Activated CD8-positive, alpha-beta T cell treated with anti-CD3 and anti-CD28 coated beads for 36 hours (primary cell): ENCODE data around the gene AOPEP. TPM values are rescaled to one million over a fixed set of nuclear protein-coding genes. Genes with fewer than 3 reads are reported as not detected.
"Not testable (repeated sequence)": the region's sequence is repeated elsewhere in the genome, so short reads cannot be mapped to it uniquely, and the experiment has no call there.

Source experiments
- ATAC-seq: fragments of 200-7000 bp; cut with Tn5 transposase; one replicate; pipeline ENCODE4 v1.10.0; 2021; ENCODE audit warnings: mild to moderate bottlenecking, moderate library complexity
- CTCF ChIA-PET: fragments of 350-600 bp; sonication (Branson Sonifier 250); formaldehyde crosslinking; loops from one replicate; lab custom pipeline; 2021; ENCODE audit warnings: antibody characterized with exemption; lab: Charles Lee
- POLR2A ChIA-PET: fragments of 350-600 bp; sonication (Branson Sonifier 250); formaldehyde crosslinking; loops from one replicate; lab custom pipeline; 2021; ENCODE audit warnings: antibody characterized with exemption; lab: Charles Lee
- DNase-seq: peaks from one replicate; pipeline ENCODE4 v3.0.0-alpha.2; 2020
- H3K27ac Mint-ChIP-seq: one replicate; pipeline ENCODE4 v1.8.0; 2021; ENCODE audit warnings: mild to moderate bottlenecking, mixed read lengths
- H3K27me3 Mint-ChIP-seq: one replicate; pipeline ENCODE4 v1.8.0; 2021; ENCODE audit warnings: mixed read lengths
- H3K36me3 Mint-ChIP-seq: one replicate; pipeline ENCODE4 v1.8.0; 2021; ENCODE audit warnings: low read depth, mixed read lengths
- H3K4me1 Mint-ChIP-seq: one replicate; pipeline ENCODE4 v1.8.0; 2021; ENCODE audit warnings: low read depth, mixed read lengths
- H3K4me3 Mint-ChIP-seq: one replicate; pipeline ENCODE4 v1.8.0; 2021; ENCODE audit warnings: mild to moderate bottlenecking, moderate library complexity, mixed read lengths
- H3K9me3 Mint-ChIP-seq: one replicate; pipeline ENCODE4 v1.8.0; 2021; ENCODE audit warnings: mixed read lengths
- CTCF ChIP-seq: fragments of 200-600 bp; IDR thresholded peaks from one replicate; pipeline ENCODE4 v1.8.0; 2022; ENCODE audit warnings: antibody characterized with exemption, mild to moderate bottlenecking
- intact Hi-C: fragments of 100-400 bp; cut with micrococcal nuclease; formaldehyde crosslinking; loops from one replicate; pipeline ENCODE4 v1.10.0; 2022
- total RNA-seq, 2 experiments: library from RNA; stranded (reverse); gene quantifications; one replicate each; pipeline ENCODE4 v1.2.3, GENCODE V29; 2021

The AOPEP gene
- total RNA-seq, 2 experiments from 2014 or later: 7.1 to 8.7 TPM

DNA sequence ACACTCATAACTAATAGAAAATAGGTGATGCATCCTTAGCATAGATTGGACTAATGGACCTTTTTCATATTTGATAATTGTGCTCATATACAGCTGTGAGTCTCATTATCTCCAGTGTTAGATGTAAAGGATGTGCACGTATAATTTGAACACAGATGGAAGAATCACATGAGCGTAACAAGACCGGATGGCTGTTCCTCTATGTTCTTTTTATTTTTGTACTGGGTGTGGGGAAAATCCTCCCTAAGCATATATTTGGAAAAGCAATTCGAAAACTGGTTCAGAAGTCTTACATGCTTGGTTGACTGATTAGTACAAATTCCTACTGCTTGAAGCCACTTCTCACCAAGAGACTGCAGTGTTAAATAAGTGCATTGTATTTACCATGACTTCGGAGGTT lies 230.2 kb downstream of the AOPEP start:
- intact Hi-C loops: no loop called here
- H3K9me3 Mint-ChIP-seq: no peaks in the 10 kb centered on the region
- no peak overlapping the region for H3K4me3 Mint-ChIP-seq
- TF ChIP-seq CTCF: no peak
- H3K27ac Mint-ChIP-seq: no peak overlapping the region
- ChIA-PET POLR2A (no interaction called here), CTCF (no interaction called here)
- DNase-seq: no peak
- H3K27me3 Mint-ChIP-seq: no peaks in the 10 kb centered on the region
- peaks cover 15% of the 10 kb centered on the region for H3K4me1 Mint-ChIP-seq
- peaks cover 15% of the 10 kb centered on the region for H3K36me3 Mint-ChIP-seq
- ATAC-seq: no peak

DNA sequence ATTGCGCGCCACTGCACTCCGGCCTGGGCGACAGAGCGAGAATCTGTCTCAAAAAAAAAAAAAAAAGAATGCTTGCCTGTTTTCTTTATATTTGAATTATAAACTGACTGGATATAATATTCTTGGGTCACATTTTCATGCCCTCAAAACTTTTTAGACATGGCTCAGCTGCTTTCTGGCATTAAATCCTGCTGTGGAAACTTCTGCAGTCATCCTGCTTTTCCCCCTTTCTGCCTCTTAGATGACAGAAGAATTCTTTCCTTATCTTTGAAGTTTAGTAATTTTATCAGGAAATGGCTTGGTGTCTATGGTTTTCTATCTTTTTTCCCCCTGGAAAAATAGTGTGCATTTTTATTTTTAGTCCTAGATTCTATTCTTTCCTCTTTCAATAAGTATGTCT lies 234.5 kb downstream of the AOPEP start:
- no peak overlapping the region for H3K4me3 Mint-ChIP-seq
- intact Hi-C loops: no loop called here
- CTCF ChIA-PET: no interaction called here

GRCh38 chr9:94961870-94962269 lies 235.4 kb downstream of the AOPEP start:
- H3K27ac Mint-ChIP-seq: no peak overlapping the region
- H3K27me3 Mint-ChIP-seq: no peaks in the 10 kb centered on the region
- ChIA-PET POLR2A (no interaction called here), CTCF (interaction anchor here (0.7 kb wide), 1 partner anchor 280 kb away, joined by 3 read pairs; no protein-coding TSS in a partner anchor)
- intact Hi-C loops: no loop called here
- no peak overlapping the region for H3K4me3 Mint-ChIP-seq
- peaks cover 2% of the 10 kb centered on the region for H3K36me3 Mint-ChIP-seq
- no peak for ATAC-seq
- no peaks in the 10 kb centered on the region for H3K4me1 Mint-ChIP-seq
- no peak for TF ChIP-seq CTCF
- DNase-seq: no peak
- H3K9me3 Mint-ChIP-seq: no peaks in the 10 kb centered on the region

More for the DNA sequence above, 234.5 kb downstream of the AOPEP start:
- POLR2A ChIA-PET: interaction anchor here (1.2 kb wide), 1 partner anchor 8 kb away, joined by 3 read pairs; no protein-coding TSS in a partner anchor
- H3K9me3 Mint-ChIP-seq: no peaks in the 10 kb centered on the region
- DNase-seq (no peak), ATAC-seq (no peak)
- no peak overlapping the region for H3K27ac Mint-ChIP-seq
- no peaks in the 10 kb centered on the region for H3K4me1 Mint-ChIP-seq
- TF ChIP-seq CTCF: no peak
- no peaks in the 10 kb centered on the region for H3K27me3 Mint-ChIP-seq
- peaks cover 6% of the 10 kb centered on the region for H3K36me3 Mint-ChIP-seq

DNA sequence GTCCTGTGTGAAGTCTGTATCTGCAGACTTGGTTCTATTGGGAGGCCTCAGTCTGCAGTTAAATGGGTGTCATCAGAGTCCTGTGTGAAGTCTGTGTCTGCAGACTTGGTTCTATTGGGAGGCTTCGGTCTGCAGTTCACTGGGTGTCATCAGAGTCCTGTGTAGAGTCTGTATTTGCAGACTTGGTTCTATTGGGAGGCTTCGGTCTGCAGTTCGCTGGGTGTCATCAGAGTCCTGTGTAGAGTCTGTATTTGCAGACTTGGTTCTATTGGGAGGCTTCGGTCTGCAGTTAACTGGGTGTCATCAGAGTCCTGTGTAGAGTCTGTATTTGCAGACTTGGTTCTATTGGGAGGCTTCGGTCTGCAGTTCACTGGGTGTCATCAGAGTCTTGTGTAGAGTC lies 239.1 kb downstream of the AOPEP start:
- H3K27ac Mint-ChIP-seq, H3K27me3 Mint-ChIP-seq, DNase-seq, H3K4me1 Mint-ChIP-seq, H3K9me3 Mint-ChIP-seq, CTCF ChIA-PET, intact Hi-C loops, H3K36me3 Mint-ChIP-seq, POLR2A ChIA-PET, H3K4me3 Mint-ChIP-seq, ATAC-seq: not testable (repeated sequence)

DNA sequence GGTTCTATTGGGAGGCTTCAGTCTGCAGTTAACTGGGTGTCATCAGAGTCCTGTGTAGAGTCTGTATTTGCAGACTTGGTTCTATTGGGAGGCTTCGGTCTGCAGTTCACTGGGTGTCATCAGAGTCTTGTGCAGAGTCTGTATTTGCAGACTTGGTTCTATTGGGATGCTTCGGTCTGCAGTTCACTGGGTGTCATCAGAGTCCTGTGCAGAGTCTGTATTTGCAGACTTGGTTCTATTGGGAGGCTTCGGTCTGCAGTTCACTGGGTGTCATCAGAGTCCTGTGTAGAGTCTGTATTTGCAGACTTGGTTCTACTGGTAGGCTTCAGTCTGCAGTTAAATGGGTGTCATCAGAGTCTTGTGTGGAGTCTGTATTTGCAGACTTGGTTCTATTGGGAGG lies 239.5 kb downstream of the AOPEP start:
- ATAC-seq, DNase-seq, H3K4me3 Mint-ChIP-seq, H3K27me3 Mint-ChIP-seq, H3K36me3 Mint-ChIP-seq, H3K4me1 Mint-ChIP-seq, CTCF ChIA-PET, intact Hi-C loops, POLR2A ChIA-PET, H3K9me3 Mint-ChIP-seq, H3K27ac Mint-ChIP-seq: not testable (repeated sequence)

DNA sequence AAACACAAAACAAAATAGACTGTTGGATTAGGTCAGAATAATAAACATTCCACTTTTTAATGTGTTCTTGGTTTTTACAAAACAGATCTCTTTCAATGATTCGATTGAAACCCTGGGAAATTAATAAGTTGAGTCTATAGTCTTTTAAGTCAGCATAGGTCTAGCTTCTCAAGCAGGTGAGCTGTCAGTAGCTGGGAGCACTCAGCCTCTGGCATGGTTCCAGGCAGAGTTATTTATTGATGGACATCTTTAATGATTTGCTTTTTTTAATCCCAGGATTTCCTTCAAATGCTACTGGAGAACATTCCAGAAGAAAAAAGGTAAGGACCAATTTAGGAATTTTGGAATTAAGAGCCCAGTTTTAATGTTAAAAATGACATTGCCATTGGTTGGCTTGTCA lies 241.0 kb downstream of the AOPEP start:
- TF ChIP-seq CTCF: no peak
- intact Hi-C loops: no loop called here
- POLR2A ChIA-PET: interaction anchor here (0.5 kb wide), 1 partner anchor 29 kb away, joined by 3 read pairs; no protein-coding TSS in a partner anchor
- no peak overlapping the region for H3K4me3 Mint-ChIP-seq
- H3K27ac Mint-ChIP-seq: no peak overlapping the region
- no peaks in the 10 kb centered on the region for H3K4me1 Mint-ChIP-seq
- ATAC-seq: no peak
- peaks cover 3% of the 10 kb centered on the region for H3K36me3 Mint-ChIP-seq
- H3K9me3 Mint-ChIP-seq: no peaks in the 10 kb centered on the region
- CTCF ChIA-PET: no interaction called here
- DNase-seq: no peak
- no peaks in the 10 kb centered on the region for H3K27me3 Mint-ChIP-seq
